Large intestine (tissue), 12 donors: ENCODE results near the gene FAAP20. TPM values are rescaled to one million over a fixed set of nuclear protein-coding genes. Genes with fewer than 3 reads are reported as not detected.
A peak's percentile ranks its signal among the peaks of the same experiment; 100 is the strongest.

Experiments
- DNase-seq, 2 donors: peaks; one replicate each; pipeline versions ENCODE4 v3.0.0 to v3.0.0-alpha.2; 2013
- H3K27ac ChIP-seq: one replicate; pipeline ENCODE4 v1.5.1; 2013; ENCODE audit warnings: low read length
- H3K27me3 ChIP-seq: 2 replicates; pipeline ENCODE4 v1.6.1; 2013; ENCODE audit warnings: low read length; ENCODE audit not compliant: control insufficient read depth, insufficient read depth
- H3K36me3 ChIP-seq: 2 replicates; pipeline ENCODE4 v1.6.1; 2013; ENCODE audit warnings: low read length; ENCODE audit not compliant: control insufficient read depth, insufficient read depth
- H3K4me1 ChIP-seq: one replicate; pipeline ENCODE4 v1.6.1; 2013; ENCODE audit warnings: low read length; ENCODE audit not compliant: control insufficient read depth, insufficient read depth
- H3K4me3 ChIP-seq: one replicate; pipeline ENCODE4 v1.5.1; 2013; ENCODE audit warnings: low read length
- H3K9me3 ChIP-seq: one replicate; pipeline ENCODE4 v1.6.1; 2013; ENCODE audit warnings: mild to moderate bottlenecking, low read depth, low read length, moderate library complexity; ENCODE audit not compliant: control insufficient read depth
- WGBS: methylation state at CpG from one replicate; pipeline ENCODE4 v1.1.5; 2013; ENCODE audit warnings: low lambda C conversion rate; ENCODE audit not compliant: insufficient coverage; 5-methylcytosine and 5-hydroxymethylcytosine counted together
- long read RNA-seq, 11 donors: transcript quantifications; one replicate each; lab custom pipeline, GENCODE V29; 2026
- polyA plus RNA-seq: library from polyadenylated mRNA; unstranded; fragments of 120-200 nt; gene quantifications from one replicate; pipeline ENCODE4 v1.2.1, GENCODE V29; 2013

Gene FAAP20, protein sequence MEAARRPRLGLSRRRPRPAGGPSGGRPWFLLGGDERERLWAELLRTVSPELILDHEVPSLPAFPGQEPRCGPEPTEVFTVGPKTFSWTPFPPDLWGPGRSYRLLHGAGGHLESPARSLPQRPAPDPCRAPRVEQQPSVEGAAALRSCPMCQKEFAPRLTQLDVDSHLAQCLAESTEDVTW
- polyA plus RNA-seq = 59.6 TPM
- long read RNA-seq, donor 1, transcript FAAP20-202 (4 exons, 729 nt) = major isoform, 7 of 8 reads
- long read RNA-seq, donor 1, partial matches to known transcripts = 0 of 8 reads
- long read RNA-seq, donor 1, other reads (novel, unspliced or antisense) = 0 of 8 reads
- long read RNA-seq, donor 2, full-length matches to known transcripts = 42 of 52 reads
- long read RNA-seq, donor 2, partial matches to known transcripts = 10 of 52 reads
- long read RNA-seq, donor 2, other reads (novel, unspliced or antisense) = 0 of 52 reads
- long read RNA-seq, donor 3 = 0 reads
- long read RNA-seq, donor 4, full-length matches to known transcripts = 5 of 5 reads
- long read RNA-seq, donor 4, partial matches to known transcripts = 0 of 5 reads
- long read RNA-seq, donor 4, other reads (novel, unspliced or antisense) = 0 of 5 reads
- long read RNA-seq, donor 5, transcript FAAP20-202 (4 exons, 729 nt) = major isoform, 14 of 21 reads
- long read RNA-seq, donor 5, transcript FAAP20-212 (3 exons, 701 nt) = minor isoform, 7 of 21 reads
- long read RNA-seq, donor 5, partial matches to known transcripts = 0 of 21 reads
- long read RNA-seq, donor 5, other reads (novel, unspliced or antisense) = 0 of 21 reads
- long read RNA-seq, donor 6, full-length matches to known transcripts = 31 of 31 reads
- long read RNA-seq, donor 6, partial matches to known transcripts = 0 of 31 reads
- long read RNA-seq, donor 6, other reads (novel, unspliced or antisense) = 0 of 31 reads
- long read RNA-seq, donor 7, transcript FAAP20-202 (4 exons, 729 nt) = major isoform, 9 of 13 reads
- long read RNA-seq, donor 7, partial matches to known transcripts = 0 of 13 reads
- long read RNA-seq, donor 7, other reads (novel, unspliced or antisense) = 0 of 13 reads
- long read RNA-seq, donor 8, transcript FAAP20-202 (4 exons, 729 nt) = major isoform, 29 of 41 reads
- long read RNA-seq, donor 8, partial matches to known transcripts = 6 of 41 reads
- long read RNA-seq, donor 8, other reads (novel, unspliced or antisense) = 0 of 41 reads
- long read RNA-seq, donor 9, transcript FAAP20-202 (4 exons, 729 nt) = major isoform, 19 of 29 reads
- long read RNA-seq, donor 9, transcript FAAP20-212 (3 exons, 701 nt) = minor isoform, 7 of 29 reads
- long read RNA-seq, donor 9, partial matches to known transcripts = 0 of 29 reads
- long read RNA-seq, donor 9, other reads (novel, unspliced or antisense) = 0 of 29 reads
- long read RNA-seq, donor 10, full-length matches to known transcripts = 37 of 42 reads
- long read RNA-seq, donor 10, partial matches to known transcripts = 5 of 42 reads
- long read RNA-seq, donor 10, other reads (novel, unspliced or antisense) = 0 of 42 reads
- long read RNA-seq, donor 11, full-length matches to known transcripts = 29 of 34 reads
- long read RNA-seq, donor 11, partial matches to known transcripts = 5 of 34 reads
- long read RNA-seq, donor 11, other reads (novel, unspliced or antisense) = 0 of 34 reads

GRCh38 chr1:2194319-2194897, at the start of gene FAAP20:
Gene FAAP20, minus strand, starts transcription at chr1:2194772. Its CDS starts 23 bp downstream, at chr1:2194749.
- no CpG with 5 or more reads among the region's 63 CpGs for WGBS
- peaks cover 2% of the 10 kb centered on the region for H3K36me3 ChIP-seq
- peaks cover 65% of the 10 kb centered on the region for H3K4me1 ChIP-seq
- no peaks in the 10 kb centered on the region for H3K27me3 ChIP-seq
- H3K27ac ChIP-seq = peak within 1 kb of the TSS; percentile 93
- peaks cover 2% of the 10 kb centered on the region for H3K9me3 ChIP-seq
- peak within 1 kb of the TSS; percentile 72 for H3K4me3 ChIP-seq
- DNase-seq = no peak

DNA sequence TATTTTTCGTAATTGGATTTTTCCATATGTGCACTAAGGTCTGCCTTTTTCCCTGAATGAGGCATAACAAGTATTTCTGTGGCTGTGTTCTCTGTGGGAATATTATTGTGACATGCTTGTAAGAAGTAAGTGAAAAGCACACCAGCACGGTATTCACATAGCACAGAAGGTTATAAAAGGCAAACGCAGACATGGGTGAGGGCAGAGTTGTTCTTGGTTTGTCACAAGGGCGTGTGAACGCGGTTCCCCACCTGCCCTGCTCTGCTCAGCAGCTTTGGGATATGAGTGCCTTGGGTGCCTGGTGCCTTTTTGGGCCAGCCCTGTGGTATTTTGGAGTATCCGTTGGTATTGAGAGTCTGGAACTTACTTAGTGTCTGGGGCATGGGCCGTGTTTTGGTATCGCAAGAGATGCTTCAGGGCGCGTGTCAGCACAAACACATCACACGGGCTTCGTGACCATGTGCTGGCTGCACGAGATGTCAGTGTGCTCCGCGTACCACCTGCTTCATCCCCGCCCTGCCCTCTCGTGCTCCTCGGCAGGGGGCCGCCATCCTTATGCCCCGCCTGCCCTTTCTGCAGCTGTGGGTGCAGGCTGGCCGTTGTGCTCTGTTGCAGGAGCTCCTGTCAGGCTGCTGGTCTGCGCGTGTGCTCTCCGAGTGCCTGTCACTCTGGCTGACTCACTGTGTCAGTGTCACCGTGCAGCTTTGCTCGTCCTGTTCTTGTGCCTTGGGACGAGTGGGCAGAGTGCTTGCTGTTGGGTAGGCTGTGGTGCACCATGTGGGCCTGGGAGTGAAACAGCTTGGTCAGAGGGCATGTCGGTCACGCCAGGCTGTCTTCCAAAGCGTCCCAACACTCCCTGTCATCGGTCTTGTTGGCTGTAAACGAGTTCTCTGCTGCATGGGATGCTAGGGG, 48.5 kb upstream of the FAAP20 start:
- H3K27ac ChIP-seq = no peak overlapping the region
- DNase-seq = no peak
- H3K27me3 ChIP-seq = no peaks in the 10 kb centered on the region
- peaks cover 24% of the 10 kb centered on the region for H3K36me3 ChIP-seq
- no CpG with 5 or more reads among the region's 33 CpGs for WGBS
- H3K9me3 ChIP-seq = peaks cover 4% of the 10 kb centered on the region
- no peak overlapping the region for H3K4me3 ChIP-seq
- peaks cover 43% of the 10 kb centered on the region for H3K4me1 ChIP-seq

GRCh38 chr1:2241820-2242219, 47.2 kb upstream of the FAAP20 start:
- DNase-seq = no peak
- H3K9me3 ChIP-seq = peaks cover 4% of the 10 kb centered on the region
- no peaks in the 10 kb centered on the region for H3K27me3 ChIP-seq
- no peak overlapping the region for H3K27ac ChIP-seq
- H3K4me3 ChIP-seq = no peak overlapping the region
- peaks cover 45% of the 10 kb centered on the region for H3K4me1 ChIP-seq
- H3K36me3 ChIP-seq = peaks cover 25% of the 10 kb centered on the region
- WGBS = no CpG with 5 or more reads among the region's 13 CpGs

DNA sequence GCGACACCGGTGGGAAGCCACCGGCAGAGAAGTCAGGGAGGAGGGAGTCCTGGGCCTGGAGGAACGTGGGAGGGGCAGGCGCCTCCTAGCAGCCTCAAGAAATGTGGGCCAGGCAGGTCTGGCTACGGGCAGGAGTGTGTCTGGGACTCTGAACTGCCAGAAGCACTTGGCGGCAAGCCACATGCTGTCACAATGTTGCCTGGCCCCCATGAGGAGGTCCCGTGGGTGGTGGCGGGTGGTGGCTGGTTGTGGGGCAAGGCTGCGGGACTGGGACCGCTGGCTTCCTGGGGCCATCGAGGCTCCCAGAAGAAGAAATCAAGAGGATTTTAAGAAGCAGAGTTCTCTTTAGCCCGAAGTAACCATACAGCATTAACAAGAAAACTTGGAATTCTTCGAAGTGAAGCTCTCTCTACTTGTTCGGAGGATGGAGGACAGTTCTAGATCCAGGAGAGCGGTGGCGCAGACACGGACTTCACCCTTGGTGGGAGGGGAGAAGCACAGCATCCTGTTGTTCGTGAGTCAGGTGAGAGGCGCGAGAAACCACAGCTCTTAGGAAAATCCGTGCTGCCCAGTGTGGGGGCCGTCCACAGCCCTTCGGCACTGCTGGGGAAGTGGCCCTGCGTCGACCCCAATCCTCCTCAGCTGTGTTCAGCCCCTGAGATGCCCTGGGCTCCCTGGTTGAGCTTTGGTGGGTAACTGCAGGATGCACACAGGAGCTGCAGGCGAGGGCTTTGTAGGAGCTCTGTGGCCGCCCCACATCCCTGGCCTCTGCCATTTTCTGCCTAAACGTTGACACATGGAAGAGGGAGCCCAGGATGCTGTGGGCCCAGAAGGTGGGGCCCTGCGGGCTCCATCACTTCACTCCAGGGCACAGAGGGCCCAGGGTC, 45.9 kb upstream of the FAAP20 start:
- H3K36me3 ChIP-seq = peaks cover 29% of the 10 kb centered on the region
- DNase-seq = peak; percentile 74 to 91
- WGBS = no CpG with 5 or more reads among the region's 30 CpGs
- no peaks in the 10 kb centered on the region for H3K27me3 ChIP-seq
- peak overlapping the region; percentile 51 for H3K27ac ChIP-seq
- peaks cover 5% of the 10 kb centered on the region for H3K9me3 ChIP-seq
- H3K4me3 ChIP-seq = no peak overlapping the region
- H3K4me1 ChIP-seq = peaks cover 46% of the 10 kb centered on the region

DNA sequence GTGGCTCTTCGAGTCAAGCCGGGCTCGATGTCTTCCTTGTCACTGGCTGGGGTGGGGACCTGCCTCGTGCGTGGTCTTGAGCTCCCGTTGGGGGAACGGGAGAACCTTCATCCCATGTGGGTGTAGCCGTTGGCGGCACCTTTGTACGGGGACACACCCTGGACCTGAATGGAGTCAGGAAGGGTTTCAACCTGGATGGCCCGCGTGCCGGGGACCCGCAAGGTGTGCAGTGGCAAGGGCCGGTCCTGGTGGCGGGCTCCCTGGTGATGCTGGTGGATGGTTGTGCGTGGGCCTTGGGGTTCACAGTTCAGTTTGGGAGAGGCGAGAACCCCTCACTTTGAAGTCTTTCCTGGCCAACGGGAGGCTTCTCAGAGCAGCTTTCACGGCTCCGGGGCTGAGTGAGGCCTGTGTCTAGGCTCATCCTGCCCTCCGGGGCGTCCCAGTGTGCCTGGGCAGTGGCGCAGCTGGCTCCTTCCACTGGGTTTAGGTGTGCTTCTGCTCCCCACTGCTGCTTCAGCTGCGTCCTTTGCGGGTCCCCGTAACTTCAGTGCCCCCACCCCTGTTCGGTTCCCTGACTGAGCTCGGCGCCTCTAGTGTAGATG, 44.9 kb upstream of the FAAP20 start:
- no peak for DNase-seq
- Histone ChIP-seq H3K36me3 (peaks cover 29% of the 10 kb centered on the region), H3K4me1 (peaks cover 56% of the 10 kb centered on the region), H3K27me3 (no peaks in the 10 kb centered on the region), H3K9me3 (peaks cover 10% of the 10 kb centered on the region), H3K4me3 (no peak overlapping the region), H3K27ac (no peak overlapping the region)
- no CpG with 5 or more reads among the region's 30 CpGs for WGBS

- WGBS = 100% methylated on average over 1 of the region's 6 CpGs
- H3K36me3 ChIP-seq = peaks cover 29% of the 10 kb centered on the region
- peaks cover 10% of the 10 kb centered on the region for H3K9me3 ChIP-seq
- no peak overlapping the region for H3K27ac ChIP-seq
- H3K27me3 ChIP-seq = no peaks in the 10 kb centered on the region
- peaks cover 60% of the 10 kb centered on the region for H3K4me1 ChIP-seq
- H3K4me3 ChIP-seq = no peak overlapping the region
- DNase-seq = no peak
Measured at GRCh38 chr1:2239013-2239370, 44.4 kb upstream of the FAAP20 start.

DNA sequence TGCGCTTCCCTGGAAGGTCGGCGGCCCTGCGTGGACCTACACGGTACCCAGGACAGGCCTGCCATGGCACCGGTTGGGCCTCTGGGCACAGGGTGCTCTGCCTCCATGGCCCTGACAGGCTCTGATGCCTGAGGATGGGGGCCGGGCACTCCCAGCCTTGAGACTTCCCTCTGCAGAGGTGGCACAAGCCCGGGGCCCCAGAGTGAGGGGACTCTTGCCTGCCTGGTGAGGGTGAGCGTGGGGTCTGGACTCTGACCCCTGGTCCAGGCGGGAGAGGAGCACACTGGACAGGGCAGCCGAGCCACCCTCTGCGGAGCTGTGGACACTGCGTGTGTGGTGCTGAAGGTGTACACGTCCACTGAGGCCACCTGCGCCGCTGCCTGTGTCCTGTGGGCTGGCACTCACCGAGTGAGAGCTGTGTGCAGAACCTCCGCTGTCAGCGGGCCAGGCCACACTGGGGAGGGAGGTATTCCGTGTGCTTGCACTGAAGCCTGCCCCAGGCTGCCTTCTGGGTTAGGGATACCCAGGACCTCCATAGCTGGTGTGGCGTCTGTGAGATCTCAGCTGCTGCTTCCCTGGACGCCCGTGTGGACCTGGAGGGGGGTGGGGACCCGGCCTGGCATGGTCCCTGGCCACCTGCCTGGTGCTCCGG, 43.9 kb upstream of the FAAP20 start:
- WGBS = no CpG with 5 or more reads among the region's 25 CpGs
- H3K36me3 ChIP-seq = peaks cover 28% of the 10 kb centered on the region
- no peaks in the 10 kb centered on the region for H3K27me3 ChIP-seq
- DNase-seq = no peak
- H3K4me3 ChIP-seq = no peak overlapping the region
- no peak overlapping the region for H3K27ac ChIP-seq
- H3K4me1 ChIP-seq = peaks cover 65% of the 10 kb centered on the region
- peaks cover 10% of the 10 kb centered on the region for H3K9me3 ChIP-seq

- Histone ChIP-seq H3K27me3 (no peaks in the 10 kb centered on the region), H3K4me1 (peaks cover 72% of the 10 kb centered on the region), H3K4me3 (no peak overlapping the region), H3K9me3 (peaks cover 10% of the 10 kb centered on the region), H3K27ac (no peak overlapping the region), H3K36me3 (peaks cover 21% of the 10 kb centered on the region)
- WGBS = no CpG with 5 or more reads among the region's 19 CpGs
- DNase-seq = no peak
Measured at GRCh38 chr1:2237773-2238172, 43.2 kb upstream of the FAAP20 start.
